CD4-positive, alpha-beta T cell treated with Interleukin-15 for 4 hours (primary cell): ENCODE measurements around the gene S100A10.
A peak's percentile ranks its signal among the peaks of the same experiment; 100 is the strongest.

Experiments used
- DNase-seq: peaks from one replicate; pipeline ENCODE4 v3.0.0-alpha.2; 2020; ENCODE audit warnings: low spot score

The S100A10 gene

GRCh38 chr1:151993734-151994496 lies at the start of gene S100A10:
Gene S100A10 (minus strand): TSS chr1:151993859. CDS start chr1:151986230, 7,629 bp downstream.
- peak; percentile 91 for DNase-seq

- DNase-seq = no peak
These were observed 48.4 kb upstream of the S100A10 start for GRCh38 chr1:152042030-152042429.

GRCh38 chr1:152039886-152040285 lies 46.2 kb upstream of the S100A10 start:
- no peak for DNase-seq

- no peak for DNase-seq
These were observed 45.8 kb upstream of the S100A10 start for GRCh38 chr1:152039461-152039860.

GRCh38 chr1:152038871-152039270 lies 45.2 kb upstream of the S100A10 start:
- no peak for DNase-seq

- DNase-seq = peak; percentile 85
These were observed 42.9 kb upstream of the S100A10 start, which contains the start of gene S100A11 for GRCh38 chr1:152036267-152037216. Gene S100A11 (minus strand): TSS chr1:152037004. CDS start chr1:152036915, 89 bp downstream.

GRCh38 chr1:152035539-152036266 lies 42.0 kb upstream of the S100A10 start:
- peak; percentile 47 for DNase-seq

- DNase-seq = peak; percentile 85
These were observed 41.2 kb upstream of the S100A10 start for GRCh38 chr1:152034654-152035538.

GRCh38 chr1:152034324-152034653 lies 40.6 kb upstream of the S100A10 start:
- DNase-seq = no peak

GRCh38 chr1:152029929-152030211 lies 36.2 kb upstream of the S100A10 start:
- DNase-seq = no peak

- no peak for DNase-seq
These were observed 35.7 kb upstream of the S100A10 start for GRCh38 chr1:152029144-152029928.

- DNase-seq = no peak
These were observed 33.2 kb upstream of the S100A10 start for GRCh38 chr1:152026895-152027294.

GRCh38 chr1:152024223-152024622 lies 30.6 kb upstream of the S100A10 start:
- DNase-seq = no peak

GRCh38 chr1:152023221-152023620 lies 29.6 kb upstream of the S100A10 start:
- no peak for DNase-seq

- no peak for DNase-seq
These were observed 28.8 kb upstream of the S100A10 start for GRCh38 chr1:152022474-152022873.

GRCh38 chr1:152021569-152021968 lies 27.9 kb upstream of the S100A10 start:
- no peak for DNase-seq

- no peak for DNase-seq
These were observed 27.2 kb upstream of the S100A10 start for GRCh38 chr1:152020849-152021248.

GRCh38 chr1:152018537-152018936 lies 24.9 kb upstream of the S100A10 start:
- DNase-seq = no peak

GRCh38 chr1:152015766-152016165 lies 22.1 kb upstream of the S100A10 start:
- no peak for DNase-seq

- no peak for DNase-seq
These were observed 21.3 kb upstream of the S100A10 start for GRCh38 chr1:152014943-152015342.
